Activated CD8-positive, alpha-beta T cell treated with anti-CD3 and anti-CD28 coated beads for 36 hours (primary cell): Measurements from ENCODE around the gene AGAP1. TPM values are rescaled to one million over a fixed set of nuclear protein-coding genes. Genes with fewer than 3 reads are reported as not detected.

ENCODE experiments used
- ATAC-seq: fragments of 200-7000 bp; cut with Tn5 transposase; one replicate; pipeline ENCODE4 v1.10.0; 2021; ENCODE audit warnings: mild to moderate bottlenecking, moderate library complexity
- CTCF ChIA-PET: fragments of 350-600 bp; sonication (Branson Sonifier 250); formaldehyde crosslinking; loops from one replicate; lab custom pipeline; 2021; ENCODE audit warnings: antibody characterized with exemption; lab: Charles Lee
- POLR2A ChIA-PET: fragments of 350-600 bp; sonication (Branson Sonifier 250); formaldehyde crosslinking; loops from one replicate; lab custom pipeline; 2021; ENCODE audit warnings: antibody characterized with exemption; lab: Charles Lee
- DNase-seq: peaks from one replicate; pipeline ENCODE4 v3.0.0-alpha.2; 2020
- H3K27ac Mint-ChIP-seq: one replicate; pipeline ENCODE4 v1.8.0; 2021; ENCODE audit warnings: mild to moderate bottlenecking, mixed read lengths
- H3K27me3 Mint-ChIP-seq: one replicate; pipeline ENCODE4 v1.8.0; 2021; ENCODE audit warnings: mixed read lengths
- H3K36me3 Mint-ChIP-seq: one replicate; pipeline ENCODE4 v1.8.0; 2021; ENCODE audit warnings: low read depth, mixed read lengths
- H3K4me1 Mint-ChIP-seq: one replicate; pipeline ENCODE4 v1.8.0; 2021; ENCODE audit warnings: low read depth, mixed read lengths
- H3K4me3 Mint-ChIP-seq: one replicate; pipeline ENCODE4 v1.8.0; 2021; ENCODE audit warnings: mild to moderate bottlenecking, moderate library complexity, mixed read lengths
- H3K9me3 Mint-ChIP-seq: one replicate; pipeline ENCODE4 v1.8.0; 2021; ENCODE audit warnings: mixed read lengths
- intact Hi-C: fragments of 100-400 bp; cut with micrococcal nuclease; formaldehyde crosslinking; loops from one replicate; pipeline ENCODE4 v1.10.0; 2022
- total RNA-seq, 2 experiments: library from RNA; stranded (reverse); gene quantifications; one replicate each; pipeline ENCODE4 v1.2.3, GENCODE V29; 2021
- TF ChIP-seq, protein P1 (sequence below): fragments of 200-600 bp; IDR thresholded peaks from one replicate; pipeline ENCODE4 v1.8.0; 2022; ENCODE audit warnings: antibody characterized with exemption, mild to moderate bottlenecking

Gene AGAP1
- total RNA-seq, 2 experiments from 2014 or later, result 2.5 to 2.9 TPM

DNA sequence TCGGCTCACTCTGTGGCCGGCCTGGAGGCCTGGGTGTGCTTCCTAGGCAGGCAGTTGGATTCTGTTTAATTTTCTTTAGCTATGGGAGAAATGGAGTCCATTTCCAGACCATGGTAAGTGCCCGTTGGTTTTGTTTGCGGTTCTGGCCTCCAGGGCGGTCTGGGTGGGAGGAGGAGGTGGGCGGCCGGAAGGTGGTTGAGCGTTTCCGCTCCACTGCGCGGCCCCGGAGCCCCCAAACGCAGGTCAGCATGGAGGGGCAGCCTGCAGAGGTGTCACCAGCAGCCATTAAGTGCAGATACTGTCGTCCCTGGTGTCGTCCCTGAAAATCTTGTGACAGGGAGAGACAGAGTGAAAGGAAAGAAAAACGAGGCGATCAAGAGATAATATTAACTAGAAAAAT is 370.5 kb downstream of the AGAP1 start:
- Mint-ChIP-seq H3K27me3 (peaks cover 18% of the 10 kb centered on the region), H3K9me3 (no peaks in the 10 kb centered on the region), H3K27ac (no peak overlapping the region), H3K4me1 (no peaks in the 10 kb centered on the region), H3K36me3 (no peaks in the 10 kb centered on the region), H3K4me3 (no peak overlapping the region)
- ATAC-seq (no peak), DNase-seq (no peak)
- intact Hi-C loops, result no loop called here
- TF ChIP-seq, protein P1, sequence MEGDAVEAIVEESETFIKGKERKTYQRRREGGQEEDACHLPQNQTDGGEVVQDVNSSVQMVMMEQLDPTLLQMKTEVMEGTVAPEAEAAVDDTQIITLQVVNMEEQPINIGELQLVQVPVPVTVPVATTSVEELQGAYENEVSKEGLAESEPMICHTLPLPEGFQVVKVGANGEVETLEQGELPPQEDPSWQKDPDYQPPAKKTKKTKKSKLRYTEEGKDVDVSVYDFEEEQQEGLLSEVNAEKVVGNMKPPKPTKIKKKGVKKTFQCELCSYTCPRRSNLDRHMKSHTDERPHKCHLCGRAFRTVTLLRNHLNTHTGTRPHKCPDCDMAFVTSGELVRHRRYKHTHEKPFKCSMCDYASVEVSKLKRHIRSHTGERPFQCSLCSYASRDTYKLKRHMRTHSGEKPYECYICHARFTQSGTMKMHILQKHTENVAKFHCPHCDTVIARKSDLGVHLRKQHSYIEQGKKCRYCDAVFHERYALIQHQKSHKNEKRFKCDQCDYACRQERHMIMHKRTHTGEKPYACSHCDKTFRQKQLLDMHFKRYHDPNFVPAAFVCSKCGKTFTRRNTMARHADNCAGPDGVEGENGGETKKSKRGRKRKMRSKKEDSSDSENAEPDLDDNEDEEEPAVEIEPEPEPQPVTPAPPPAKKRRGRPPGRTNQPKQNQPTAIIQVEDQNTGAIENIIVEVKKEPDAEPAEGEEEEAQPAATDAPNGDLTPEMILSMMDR, result no peak
- POLR2A ChIA-PET, result no interaction called here
- CTCF ChIA-PET, result no interaction called here

DNA sequence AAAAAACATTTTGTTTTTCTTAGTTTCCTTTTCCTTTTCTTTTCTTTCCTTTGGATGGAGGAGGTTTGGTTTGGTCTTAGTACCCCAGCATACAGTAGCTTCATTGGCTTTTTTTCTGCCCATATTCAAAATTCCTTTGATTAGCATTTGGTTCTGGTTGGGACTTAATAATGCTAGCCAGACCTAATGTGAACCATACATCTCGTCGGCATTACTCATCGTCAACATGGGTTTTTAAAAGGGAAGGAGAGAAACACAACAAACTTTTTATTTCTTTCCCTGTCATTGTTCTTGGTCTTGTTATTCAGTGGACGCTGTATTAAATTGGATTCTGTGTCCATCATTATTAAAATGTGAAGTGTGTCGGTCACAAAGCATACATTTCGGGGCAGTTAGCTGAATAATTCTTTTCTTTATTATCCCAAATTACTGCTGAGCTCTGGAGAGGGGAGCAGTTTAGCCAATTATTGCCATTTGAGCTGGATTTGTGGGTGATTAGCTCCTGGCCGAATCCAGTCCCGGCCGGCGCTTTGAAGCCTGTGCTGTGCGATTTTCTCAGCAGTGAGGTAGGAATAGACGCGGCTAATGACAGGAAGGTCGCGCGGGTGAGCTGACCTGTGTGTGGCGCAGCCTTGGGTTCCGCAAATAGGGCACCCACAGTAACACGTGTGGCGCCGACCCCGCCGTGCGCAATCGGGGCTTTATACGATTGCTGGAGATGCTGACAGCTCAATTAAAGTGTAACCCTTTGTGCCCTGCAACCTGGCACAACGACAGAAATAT is 371.1 kb downstream of the AGAP1 start:
- H3K36me3 Mint-ChIP-seq, result no peaks in the 10 kb centered on the region
- H3K27ac Mint-ChIP-seq, result no peak overlapping the region
- H3K27me3 Mint-ChIP-seq, result peaks cover 18% of the 10 kb centered on the region
- no peaks in the 10 kb centered on the region for H3K9me3 Mint-ChIP-seq
- ATAC-seq (no peak), DNase-seq (no peak)
- H3K4me3 Mint-ChIP-seq, result no peak overlapping the region
- CTCF ChIA-PET, result no interaction called here
- no peaks in the 10 kb centered on the region for H3K4me1 Mint-ChIP-seq
- intact Hi-C loops, result no loop called here
- TF ChIP-seq, protein P1, result no peak
- POLR2A ChIA-PET, result no interaction called here

DNA sequence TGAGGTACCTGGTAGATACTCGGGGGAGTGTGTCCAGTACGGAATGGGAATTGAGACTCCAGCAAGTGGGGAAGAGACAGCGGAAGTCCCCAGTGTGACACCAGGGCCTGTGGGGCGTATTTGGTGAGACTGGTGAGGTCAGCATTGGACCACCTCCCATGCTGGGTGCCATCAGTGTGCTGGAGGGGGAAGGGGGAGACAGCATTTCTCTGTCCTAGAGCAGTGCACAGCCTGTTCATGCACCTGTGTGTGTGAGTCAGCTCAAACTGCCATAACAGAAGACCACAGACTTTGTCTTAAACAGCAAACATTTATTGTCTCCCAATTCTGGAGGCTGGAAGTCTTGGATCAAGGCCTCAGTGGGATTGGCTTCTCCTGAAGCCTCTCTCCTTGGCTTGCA is 372.5 kb downstream of the AGAP1 start:
- no peaks in the 10 kb centered on the region for H3K9me3 Mint-ChIP-seq
- intact Hi-C loops, result no loop called here
- H3K4me1 Mint-ChIP-seq, result no peaks in the 10 kb centered on the region
- peaks cover 18% of the 10 kb centered on the region for H3K27me3 Mint-ChIP-seq
- H3K36me3 Mint-ChIP-seq, result no peaks in the 10 kb centered on the region
- POLR2A ChIA-PET, result no interaction called here
- TF ChIP-seq, protein P1, result no peak
- no peak overlapping the region for H3K4me3 Mint-ChIP-seq
- CTCF ChIA-PET, result no interaction called here
- H3K27ac Mint-ChIP-seq, result no peak overlapping the region
- DNase-seq (no peak), ATAC-seq (no peak)

DNA sequence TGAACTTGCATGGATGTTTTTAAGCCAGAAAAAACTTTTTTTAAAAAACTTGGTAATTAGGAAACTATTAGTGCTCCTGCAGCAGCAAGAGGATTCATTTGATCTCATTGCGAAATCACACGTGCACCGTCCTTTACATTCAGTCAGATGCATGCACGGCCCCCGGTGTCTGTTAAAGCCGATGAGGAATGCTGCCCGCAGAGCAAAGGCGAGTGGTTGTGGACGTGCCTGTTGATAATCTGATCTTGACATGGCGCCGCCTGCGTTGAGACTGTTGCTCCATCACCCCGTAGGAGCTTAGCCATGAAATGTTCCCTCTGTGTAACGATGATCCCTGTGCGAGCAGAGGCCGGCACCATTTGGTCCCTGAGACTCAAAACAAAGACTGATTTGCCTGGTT is 374.4 kb downstream of the AGAP1 start:
- Mint-ChIP-seq H3K27ac (no peak overlapping the region), H3K27me3 (peaks cover 17% of the 10 kb centered on the region), H3K4me1 (no peaks in the 10 kb centered on the region), H3K9me3 (no peaks in the 10 kb centered on the region), H3K36me3 (no peaks in the 10 kb centered on the region), H3K4me3 (no peak overlapping the region)
- ChIA-PET POLR2A (no interaction called here), CTCF (no interaction called here)
- ATAC-seq, result no peak
- no peak for DNase-seq
- TF ChIP-seq, protein P1, result no peak
- intact Hi-C loops, result no loop called here

DNA sequence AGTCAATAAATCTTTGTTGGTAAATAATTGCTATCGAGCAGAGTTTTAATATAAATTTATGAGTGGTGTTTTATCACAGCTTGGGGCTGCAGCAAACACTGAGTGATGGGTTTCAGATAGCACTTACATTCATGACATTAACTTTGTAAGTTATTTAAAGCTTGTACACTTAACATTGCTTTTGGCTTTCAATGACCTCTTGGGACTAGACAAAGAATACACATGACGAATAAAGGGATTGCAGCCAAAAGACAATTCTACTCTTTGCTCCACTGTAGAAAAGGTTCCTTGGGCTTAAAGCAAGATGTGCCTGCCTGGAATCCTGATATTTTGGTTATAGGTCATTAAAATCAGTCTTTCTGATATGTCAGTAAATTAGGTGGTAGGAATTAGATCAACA is 374.8 kb downstream of the AGAP1 start:
- Mint-ChIP-seq H3K9me3 (no peaks in the 10 kb centered on the region), H3K27me3 (peaks cover 16% of the 10 kb centered on the region), H3K4me1 (no peaks in the 10 kb centered on the region), H3K36me3 (no peaks in the 10 kb centered on the region), H3K27ac (no peak overlapping the region), H3K4me3 (no peak overlapping the region)
- ATAC-seq (no peak), DNase-seq (no peak)
- ChIA-PET CTCF (no interaction called here), POLR2A (no interaction called here)
- TF ChIP-seq, protein P1, result no peak
- intact Hi-C loops, result no loop called here
